Dendritic cell treated with granulocyte-macrophage colony-stimulating factor and Interleukin-4, amounts not matched to agents 40 ng/mL and 50 ng/mL, for 4 days (primary cell): ENCODE data around the gene TMEM178B.

ENCODE experiments used
- H3K27ac Mint-ChIP-seq: one replicate; pipeline ENCODE4 v1.8.0; 2022; ENCODE audit warnings: mild to moderate bottlenecking, mixed read lengths
- H3K27me3 Mint-ChIP-seq: one replicate; pipeline ENCODE4 v1.8.0; 2022; ENCODE audit warnings: mild to moderate bottlenecking, mixed read lengths
- H3K36me3 Mint-ChIP-seq: one replicate; pipeline ENCODE4 v1.8.0; 2022; ENCODE audit warnings: low read depth, mixed read lengths
- H3K4me1 Mint-ChIP-seq: one replicate; pipeline ENCODE4 v1.8.0; 2022; ENCODE audit warnings: low read depth, mixed read lengths
- H3K4me3 Mint-ChIP-seq: one replicate; pipeline ENCODE4 v1.8.0; 2022; ENCODE audit warnings: mild to moderate bottlenecking, moderate library complexity, mixed read lengths
- H3K9me3 Mint-ChIP-seq: one replicate; pipeline ENCODE4 v1.8.0; 2022; ENCODE audit warnings: mixed read lengths
- intact Hi-C: fragments of 100-400 bp; cut with micrococcal nuclease; formaldehyde crosslinking; loops from one replicate; pipeline ENCODE4 v1.15.0; 2022

Gene TMEM178B

DNA sequence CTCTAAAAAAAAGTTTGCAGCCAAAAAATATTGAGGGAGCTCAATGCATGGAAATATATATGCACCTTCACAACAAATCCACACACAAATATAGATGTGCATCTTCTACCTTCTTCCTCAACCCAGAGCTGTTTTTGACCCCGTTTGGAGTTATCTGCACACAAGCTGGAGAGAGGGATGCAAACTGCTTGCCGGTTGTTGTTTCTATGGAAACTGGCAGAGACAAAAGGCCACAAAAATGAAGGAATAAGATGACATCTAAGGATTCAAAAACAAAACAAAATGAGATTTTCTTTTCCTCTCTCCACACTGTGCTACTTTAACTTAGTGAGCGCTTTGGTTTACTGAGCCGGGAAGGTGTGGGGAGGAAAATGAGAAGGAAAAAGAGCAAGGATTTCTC lies 267.1 kb downstream of the TMEM178B start:
- Mint-ChIP-seq H3K36me3 (no peaks in the 10 kb centered on the region), H3K4me3 (no peak overlapping the region), H3K27ac (no peak overlapping the region), H3K27me3 (peaks cover 1% of the 10 kb centered on the region), H3K9me3 (peaks cover 15% of the 10 kb centered on the region), H3K4me1 (no peaks in the 10 kb centered on the region)
- intact Hi-C loops: no loop called here

GRCh38 chr7:141342621-141343408 lies 269.0 kb downstream of the TMEM178B start:
- H3K4me1 Mint-ChIP-seq: no peaks in the 10 kb centered on the region
- intact Hi-C loops: no loop called here
- H3K27ac Mint-ChIP-seq: no peak overlapping the region
- peaks cover 1% of the 10 kb centered on the region for H3K27me3 Mint-ChIP-seq
- no peaks in the 10 kb centered on the region for H3K9me3 Mint-ChIP-seq
- no peak overlapping the region for H3K4me3 Mint-ChIP-seq
- no peaks in the 10 kb centered on the region for H3K36me3 Mint-ChIP-seq

DNA sequence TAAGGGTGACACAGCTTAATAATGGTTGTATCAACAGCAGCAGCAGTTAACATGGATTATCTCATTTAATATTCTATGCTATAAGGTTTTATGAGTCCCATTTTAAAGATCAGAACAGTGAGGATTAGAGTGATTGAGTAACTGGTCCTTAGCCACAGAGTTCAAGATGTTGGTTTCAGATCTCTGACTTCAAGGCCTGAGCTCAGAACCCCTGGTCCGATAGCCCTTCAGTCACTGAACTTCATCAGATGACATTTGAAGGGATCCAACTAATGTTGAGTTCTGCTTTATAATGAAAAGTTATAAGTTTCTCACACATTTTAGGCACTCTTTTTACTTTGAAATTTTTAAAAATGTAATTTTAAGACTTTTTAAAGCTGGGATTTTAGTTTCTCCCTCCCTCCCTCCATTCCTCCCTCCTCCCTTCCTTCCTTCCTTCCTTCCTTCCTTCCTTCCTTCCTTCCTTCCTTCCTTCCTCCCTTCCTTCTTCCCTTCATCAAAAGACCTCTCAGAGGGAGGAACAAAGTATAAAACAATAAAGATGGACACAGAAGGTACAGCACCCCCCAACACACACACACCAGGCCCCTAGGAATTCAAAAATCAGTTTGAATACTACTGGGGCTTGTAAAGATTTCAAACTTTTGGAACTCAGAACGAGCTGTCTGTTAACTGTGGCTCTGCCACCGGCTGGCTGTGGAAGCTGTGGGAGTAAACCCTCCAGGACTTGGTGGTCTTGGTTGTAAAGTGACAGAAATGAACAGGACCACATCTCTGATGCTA lies 270.5 kb downstream of the TMEM178B start:
- Mint-ChIP-seq H3K9me3 (no peaks in the 10 kb centered on the region), H3K4me3 (no peak overlapping the region), H3K27me3 (peaks cover 1% of the 10 kb centered on the region), H3K4me1 (no peaks in the 10 kb centered on the region), H3K36me3 (no peaks in the 10 kb centered on the region), H3K27ac (no peak overlapping the region)
- intact Hi-C loops: no loop called here

DNA sequence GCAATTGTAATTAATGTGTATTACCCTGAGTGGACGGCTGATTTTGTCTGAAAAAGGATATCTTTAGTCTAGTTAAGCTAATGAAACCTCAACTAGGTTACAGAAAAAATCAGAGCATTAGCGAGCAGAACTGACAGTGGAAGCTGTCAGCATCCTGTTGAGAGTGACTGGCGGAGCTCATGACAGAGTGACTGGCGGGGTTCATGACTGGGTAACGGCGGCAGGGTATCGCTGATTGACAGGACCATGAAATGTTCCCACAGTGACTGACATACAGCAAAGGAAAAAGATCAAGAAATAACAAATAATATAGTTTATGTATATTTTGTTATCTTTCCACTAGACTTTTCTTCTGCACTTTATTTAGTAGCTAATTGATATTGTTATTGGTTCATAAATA lies 274.9 kb downstream of the TMEM178B start:
- no peaks in the 10 kb centered on the region for H3K36me3 Mint-ChIP-seq

DNA sequence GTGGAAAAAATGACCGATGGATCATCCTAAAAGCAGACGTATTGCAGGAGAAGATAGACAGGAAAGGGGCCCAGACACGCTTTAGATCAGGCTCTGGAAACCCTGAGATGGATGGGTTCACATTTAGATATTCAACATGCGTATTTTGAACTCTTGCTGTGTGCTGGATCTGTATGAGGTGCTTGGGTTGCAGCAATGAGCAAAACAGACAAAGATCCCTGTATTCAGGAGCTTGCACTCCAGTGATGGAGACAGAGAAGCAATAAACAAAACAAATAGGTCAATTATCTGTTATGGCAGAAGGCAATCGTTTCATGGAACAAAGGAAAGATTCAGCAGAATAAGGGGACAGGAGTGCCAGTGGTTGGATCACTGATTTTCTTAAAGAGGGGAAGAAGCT lies 275.5 kb downstream of the TMEM178B start:
- no peaks in the 10 kb centered on the region for H3K36me3 Mint-ChIP-seq
- no peak overlapping the region for H3K4me3 Mint-ChIP-seq
- intact Hi-C loops: no loop called here
- no peak overlapping the region for H3K27ac Mint-ChIP-seq
- H3K9me3 Mint-ChIP-seq: no peaks in the 10 kb centered on the region
- H3K27me3 Mint-ChIP-seq: peaks cover 1% of the 10 kb centered on the region
- H3K4me1 Mint-ChIP-seq: no peaks in the 10 kb centered on the region

More for the DNA sequence above, 274.9 kb downstream of the TMEM178B start:
- intact Hi-C loops: no loop called here
- no peak overlapping the region for H3K4me3 Mint-ChIP-seq
- no peaks in the 10 kb centered on the region for H3K4me1 Mint-ChIP-seq
- H3K9me3 Mint-ChIP-seq: no peaks in the 10 kb centered on the region
- H3K27ac Mint-ChIP-seq: no peak overlapping the region
- peaks cover 1% of the 10 kb centered on the region for H3K27me3 Mint-ChIP-seq

- Mint-ChIP-seq H3K36me3 (no peaks in the 10 kb centered on the region), H3K4me1 (no peaks in the 10 kb centered on the region), H3K27ac (no peak overlapping the region), H3K9me3 (no peaks in the 10 kb centered on the region), H3K27me3 (no peaks in the 10 kb centered on the region), H3K4me3 (no peak overlapping the region)
- intact Hi-C loops: no loop called here
Observed at GRCh38 chr7:141349804-141350203, 275.9 kb downstream of the TMEM178B start.

- no peaks in the 10 kb centered on the region for H3K4me1 Mint-ChIP-seq
- no peaks in the 10 kb centered on the region for H3K36me3 Mint-ChIP-seq
- no peak overlapping the region for H3K27ac Mint-ChIP-seq
- H3K27me3 Mint-ChIP-seq: no peaks in the 10 kb centered on the region
- H3K9me3 Mint-ChIP-seq: no peaks in the 10 kb centered on the region
- H3K4me3 Mint-ChIP-seq: no peak overlapping the region
- intact Hi-C loops: no loop called here
Observed at GRCh38 chr7:141351175-141351574, 277.3 kb downstream of the TMEM178B start.

DNA sequence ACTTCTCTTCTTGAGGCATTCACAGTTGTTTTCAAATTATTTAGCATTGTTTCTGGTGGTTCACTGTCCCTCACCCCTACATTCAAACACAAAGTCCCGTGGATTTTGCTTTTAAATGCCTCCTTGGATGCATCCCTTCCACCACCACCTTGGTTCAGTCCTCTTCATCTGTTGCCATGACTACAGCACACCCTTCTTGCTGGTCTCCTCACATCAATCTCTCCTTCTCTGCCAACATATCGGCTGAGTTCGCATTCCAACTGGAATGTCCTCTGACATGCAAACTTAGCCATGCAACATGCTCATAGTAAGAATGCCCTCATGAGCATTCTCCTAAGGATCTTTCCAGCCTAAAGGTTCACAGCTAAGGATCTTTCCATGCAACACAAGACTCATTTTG lies 279.1 kb downstream of the TMEM178B start:
- Mint-ChIP-seq H3K4me1 (no peaks in the 10 kb centered on the region), H3K27ac (no peak overlapping the region), H3K27me3 (no peaks in the 10 kb centered on the region), H3K4me3 (no peak overlapping the region), H3K9me3 (no peaks in the 10 kb centered on the region), H3K36me3 (no peaks in the 10 kb centered on the region)
- intact Hi-C loops: no loop called here

GRCh38 chr7:141354251-141354650 lies 280.4 kb downstream of the TMEM178B start:
- Mint-ChIP-seq H3K4me1 (no peaks in the 10 kb centered on the region), H3K27ac (no peak overlapping the region), H3K4me3 (no peak overlapping the region), H3K27me3 (no peaks in the 10 kb centered on the region), H3K36me3 (no peaks in the 10 kb centered on the region), H3K9me3 (no peaks in the 10 kb centered on the region)
- intact Hi-C loops: no loop called here

DNA sequence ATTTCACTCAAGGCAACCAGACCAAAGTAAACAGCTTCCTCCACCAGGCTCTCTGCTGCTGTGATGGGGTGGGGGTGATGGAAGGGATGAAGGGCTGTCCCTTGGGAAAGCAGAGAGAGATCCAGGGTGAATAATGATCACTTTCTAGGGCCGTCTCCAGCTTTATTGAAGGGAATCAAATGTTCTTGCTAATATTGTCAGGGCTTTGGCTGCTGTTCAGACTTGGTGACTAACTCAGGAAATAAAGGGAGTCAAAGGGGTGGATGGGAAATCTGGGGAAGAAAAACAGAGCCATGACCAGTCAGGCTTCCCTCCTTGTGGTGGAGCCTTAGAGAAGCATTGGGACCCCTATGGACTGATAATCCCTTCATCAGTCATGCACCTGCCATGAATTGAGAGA lies 281.2 kb downstream of the TMEM178B start:
- Mint-ChIP-seq H3K36me3 (no peaks in the 10 kb centered on the region), H3K27me3 (no peaks in the 10 kb centered on the region), H3K27ac (no peak overlapping the region), H3K9me3 (no peaks in the 10 kb centered on the region), H3K4me3 (no peak overlapping the region), H3K4me1 (no peaks in the 10 kb centered on the region)
- intact Hi-C loops: no loop called here

DNA sequence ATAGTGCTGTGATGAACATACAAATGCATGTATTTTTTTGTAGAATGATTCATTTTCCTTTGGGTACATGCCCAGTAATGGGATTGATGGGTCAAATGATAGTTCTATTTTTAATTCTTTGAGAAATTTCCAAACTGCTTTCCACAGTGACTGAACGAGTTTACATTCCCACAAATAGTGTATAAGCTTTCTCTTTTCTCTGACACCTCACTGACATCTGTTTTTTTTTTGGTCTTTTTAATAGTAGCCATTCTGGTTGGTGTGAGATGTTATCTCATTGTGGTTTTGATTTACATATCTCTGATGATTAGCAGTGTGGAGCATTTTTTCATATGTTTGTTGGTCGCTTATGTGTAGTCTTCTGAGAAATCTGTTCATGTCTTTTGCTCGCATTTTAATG lies 282.3 kb downstream of the TMEM178B start:
- H3K4me3 Mint-ChIP-seq: no peak overlapping the region
- no peaks in the 10 kb centered on the region for H3K4me1 Mint-ChIP-seq
- H3K27me3 Mint-ChIP-seq: no peaks in the 10 kb centered on the region
- no peaks in the 10 kb centered on the region for H3K36me3 Mint-ChIP-seq
- intact Hi-C loops: no loop called here
- H3K9me3 Mint-ChIP-seq: no peaks in the 10 kb centered on the region
- H3K27ac Mint-ChIP-seq: no peak overlapping the region

DNA sequence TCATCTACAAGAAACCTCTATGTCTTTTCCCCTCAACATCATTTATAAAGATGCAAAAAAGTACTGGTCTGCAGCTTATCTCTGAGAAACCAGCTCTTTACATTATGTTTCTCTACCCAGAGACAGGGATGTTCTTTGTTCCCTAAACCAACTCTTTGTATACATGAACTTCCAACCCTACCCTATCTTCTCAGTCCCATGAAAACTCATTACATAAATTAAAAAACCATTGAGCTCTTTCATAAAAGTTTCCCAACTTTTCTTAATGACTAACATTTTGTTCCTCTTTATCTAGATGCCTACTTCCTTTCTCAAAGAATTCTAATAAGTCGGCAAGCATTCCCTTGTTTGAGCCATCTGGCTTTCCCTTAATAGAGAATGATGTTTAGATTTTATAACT lies 284.5 kb downstream of the TMEM178B start:
- Mint-ChIP-seq H3K4me3 (no peak overlapping the region), H3K36me3 (no peaks in the 10 kb centered on the region), H3K9me3 (no peaks in the 10 kb centered on the region), H3K27me3 (no peaks in the 10 kb centered on the region), H3K27ac (no peak overlapping the region), H3K4me1 (no peaks in the 10 kb centered on the region)
- intact Hi-C loops: no loop called here

DNA sequence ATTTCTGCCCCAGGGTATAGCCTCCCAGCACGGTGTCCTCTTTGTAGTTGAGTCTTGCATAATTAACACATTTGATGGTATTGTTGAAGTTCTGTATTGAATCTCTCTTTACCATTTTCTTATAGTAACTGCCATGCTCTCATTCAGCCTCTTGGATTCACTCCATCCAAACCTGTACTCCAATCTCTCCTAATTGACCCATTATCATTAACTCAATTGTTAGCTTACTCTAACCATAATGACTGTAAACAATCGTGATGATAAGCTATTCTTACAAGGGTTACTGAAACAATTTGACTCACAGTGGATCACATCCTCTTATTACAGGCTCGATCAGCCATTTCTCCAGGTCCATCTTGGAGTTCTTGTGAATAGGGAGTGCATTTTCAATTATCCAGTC lies 285.4 kb downstream of the TMEM178B start:
- Mint-ChIP-seq H3K36me3 (no peaks in the 10 kb centered on the region), H3K4me1 (no peaks in the 10 kb centered on the region), H3K27me3 (no peaks in the 10 kb centered on the region), H3K27ac (no peak overlapping the region), H3K4me3 (no peak overlapping the region), H3K9me3 (no peaks in the 10 kb centered on the region)
- intact Hi-C loops: no loop called here

DNA sequence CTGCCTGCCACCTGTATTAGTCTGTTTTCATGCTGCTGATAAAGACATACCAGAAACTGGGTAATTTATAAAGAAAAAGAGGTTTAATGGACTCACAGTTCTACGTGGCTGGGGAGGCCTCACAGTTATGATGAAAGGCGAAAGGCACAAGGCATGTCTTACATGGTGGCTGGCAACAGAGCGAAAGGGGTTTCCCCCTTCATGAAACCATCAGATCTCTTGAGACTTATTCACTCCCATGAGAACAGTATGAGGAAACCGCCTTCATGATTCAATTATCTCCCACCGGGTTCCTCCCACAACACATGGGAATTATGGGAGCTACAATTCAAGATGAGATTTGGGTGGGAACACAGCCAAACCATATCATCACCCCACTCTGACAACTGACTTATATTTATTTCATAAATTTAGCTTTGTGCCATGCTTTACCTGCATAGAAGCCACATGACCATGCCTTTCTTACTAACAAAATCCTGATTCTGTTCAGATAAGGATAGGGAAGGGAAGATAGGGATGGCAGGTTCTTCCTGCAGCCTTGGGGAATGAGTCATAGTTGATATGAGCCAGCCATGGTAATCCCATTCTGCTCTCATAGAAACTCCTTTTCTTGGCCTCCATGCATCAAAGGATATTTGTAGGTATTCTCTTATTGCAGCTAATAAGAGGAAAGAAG lies 286.0 kb downstream of the TMEM178B start:
- Mint-ChIP-seq H3K27ac (no peak overlapping the region), H3K4me1 (no peaks in the 10 kb centered on the region), H3K9me3 (no peaks in the 10 kb centered on the region), H3K4me3 (no peak overlapping the region), H3K27me3 (no peaks in the 10 kb centered on the region), H3K36me3 (no peaks in the 10 kb centered on the region)
- intact Hi-C loops: no loop called here
